GM18868 (cell line): ENCODE measurements around the gene HRH1.
A peak's percentile ranks its signal among the peaks of the same experiment; 100 is the strongest.

Experiments used
- ATAC-seq: cut with Tn5 transposase; IDR thresholded peaks from one replicate; pipeline ENCODE4 v1.9.1; 2021; ENCODE audit warnings: mild to moderate bottlenecking, moderate library complexity; ENCODE audit not compliant: unreplicated experiment

Gene HRH1

GRCh38 chr3:11272906-11273574, 118.7 kb downstream of the HRH1 start:
- no peak for ATAC-seq

GRCh38 chr3:11273891-11274291, 119.6 kb downstream of the HRH1 start:
- ATAC-seq, result no peak

GRCh38 chr3:11274566-11275142, 120.4 kb downstream of the HRH1 start:
- ATAC-seq, result no peak

GRCh38 chr3:11275926-11276325, 121.6 kb downstream of the HRH1 start:
- no peak for ATAC-seq

GRCh38 chr3:11276901-11277300, 122.6 kb downstream of the HRH1 start:
- no peak for ATAC-seq

GRCh38 chr3:11282250-11283138, 128.2 kb downstream of the HRH1 start:
- ATAC-seq, result no peak

- no peak for ATAC-seq
Measured at GRCh38 chr3:11283139-11283475, 128.8 kb downstream of the HRH1 start.

GRCh38 chr3:11284011-11284410, 129.7 kb downstream of the HRH1 start:
- ATAC-seq, result no peak

- no peak for ATAC-seq
Measured at GRCh38 chr3:11285471-11285870, 131.2 kb downstream of the HRH1 start.

GRCh38 chr3:11287404-11287803, 133.1 kb downstream of the HRH1 start:
- no peak for ATAC-seq

GRCh38 chr3:11288021-11288491, 133.8 kb downstream of the HRH1 start:
- ATAC-seq, result no peak

- ATAC-seq, result peak; percentile 75
Measured at GRCh38 chr3:11288786-11289637, 134.7 kb downstream of the HRH1 start.

GRCh38 chr3:11289864-11290263, 135.6 kb downstream of the HRH1 start:
- ATAC-seq, result no peak

GRCh38 chr3:11290743-11291680, 136.7 kb downstream of the HRH1 start:
- peak; percentile 36 for ATAC-seq

- ATAC-seq, result no peak
Measured at GRCh38 chr3:11291808-11292207, 137.5 kb downstream of the HRH1 start.

- ATAC-seq, result no peak
Measured at GRCh38 chr3:11297126-11297525, 142.8 kb downstream of the HRH1 start.

GRCh38 chr3:11300970-11301369, 146.7 kb downstream of the HRH1 start:
- peak; percentile 66 for ATAC-seq

GRCh38 chr3:11302444-11302843, 148.2 kb downstream of the HRH1 start:
- ATAC-seq, result no peak

- ATAC-seq, result no peak
Measured at GRCh38 chr3:11304175-11304574, 149.9 kb downstream of the HRH1 start.

GRCh38 chr3:11305509-11305908, 151.2 kb downstream of the HRH1 start:
- no peak for ATAC-seq
